Stomach (tissue), 4 donors: ENCODE measurements around the gene ERCC5.

Experiments
- CTCF ChIP-seq, 7 experiments: fragments of 450-650 bp in 4 of 7; fragments of 200-600 bp in 3 of 7; sonication (generic) in 3 of 7; IDR thresholded peaks; one replicate each; pipeline ENCODE4 v1.5.1; 2016 to 2019; ENCODE audit warnings: antibody characterized with exemption in 7 of 7, control low read depth in 2 of 7, mild to moderate bottlenecking in 1 of 7
- POLR2A ChIP-seq, 4 donors: fragments of 450-650 bp; IDR thresholded peaks; one replicate each; pipeline ENCODE4 v1.6.1; 2016; ENCODE audit warnings: antibody characterized with exemption in 4 of 4, control low read depth in 2 of 4, mild to moderate bottlenecking in 1 of 4, moderate library complexity in 1 of 4

- no peak for TF ChIP-seq CTCF (IDR thresholded peaks at IDR 0.05)
- no peak for TF ChIP-seq POLR2A (IDR thresholded peaks at IDR 0.05)
Observed at GRCh38 chr13:102897371-102898138, 51.7 kb downstream of the ERCC5 start.
